ENCODE measurements around the gene ALDH4A1.

Gene ALDH4A1

GRCh38 chr1:18922848-18923755 lies 20.7 kb upstream of the ALDH4A1 start:
- no peak for DNase-seq (ENCODE audit: low read depth)

- DNase-seq (ENCODE audit: low read depth) = no peak
These were observed 20.0 kb upstream of the ALDH4A1 start for GRCh38 chr1:18922319-18922726.

- no peak for DNase-seq (ENCODE audit: low read depth)
These were observed 19.3 kb upstream of the ALDH4A1 start for GRCh38 chr1:18921516-18922251.

- DNase-seq (ENCODE audit: low read depth) = no peak
These were observed 18.6 kb upstream of the ALDH4A1 start for GRCh38 chr1:18920931-18921330.

GRCh38 chr1:18919956-18920355 lies 17.6 kb upstream of the ALDH4A1 start:
- DNase-seq (ENCODE audit: low read depth) = no peak

GRCh38 chr1:18919197-18919905 lies 17.0 kb upstream of the ALDH4A1 start:
- no peak for DNase-seq (ENCODE audit: low read depth)

GRCh38 chr1:18918417-18918816 lies 16.1 kb upstream of the ALDH4A1 start:
- DNase-seq (ENCODE audit: low read depth) = no peak

GRCh38 chr1:18917071-18917799 lies 14.9 kb upstream of the ALDH4A1 start:
- no peak for DNase-seq (ENCODE audit: low read depth)

GRCh38 chr1:18915341-18915740 lies 13.0 kb upstream of the ALDH4A1 start:
- no peak for DNase-seq (ENCODE audit: low read depth)

- no peak for DNase-seq (ENCODE audit: low read depth)
These were observed 10.9 kb upstream of the ALDH4A1 start for GRCh38 chr1:18913065-18913835.

GRCh38 chr1:18912550-18912949 lies 10.2 kb upstream of the ALDH4A1 start:
- DNase-seq (ENCODE audit: low read depth) = no peak

GRCh38 chr1:18908911-18909771 lies 6.8 kb upstream of the ALDH4A1 start:
- no peak for DNase-seq (ENCODE audit: low read depth)

GRCh38 chr1:18907917-18908845 lies 5.8 kb upstream of the ALDH4A1 start:
- no peak for DNase-seq (ENCODE audit: low read depth)

- no peak for DNase-seq (ENCODE audit: low read depth)
These were observed 4.9 kb upstream of the ALDH4A1 start for GRCh38 chr1:18907021-18907916.

GRCh38 chr1:18903291-18903756 lies 969 bp upstream of the ALDH4A1 start:
- no peak for DNase-seq (ENCODE audit: low read depth)

GRCh38 chr1:18901952-18902522 lies 318 bp downstream of the ALDH4A1 start:
- DNase-seq (ENCODE audit: low read depth) = no peak

GRCh38 chr1:18901147-18901951 lies 1.0 kb downstream of the ALDH4A1 start:
- no peak for DNase-seq (ENCODE audit: low read depth)

Data from non-pigmented ciliary epithelial cell (primary cell).